ENCODE results near the gene TAF11L10. TPM values are rescaled to one million over a fixed set of nuclear protein-coding genes. Genes with fewer than 3 reads are reported as not detected.

Gene TAF11L10
- total RNA-seq, 1 experiment from 2014 or later = not detected

- Histone ChIP-seq H3K4me3 (ENCODE audit: low read depth in 2 of 2, low read length in 2 of 2) (no peak overlapping the region), H3K27ac (ENCODE audit: low read length) (no peak overlapping the region), H3K36me3 (ENCODE audit: control insufficient read depth, insufficient read depth, low read length) (no peaks in the 10 kb centered on the region), H3K27me3 (ENCODE audit: control insufficient read depth, insufficient read depth, low read length) (no peaks in the 10 kb centered on the region), H3K9me3 (ENCODE audit: control insufficient read depth, insufficient read depth, low read depth, low read length) (no peaks in the 10 kb centered on the region), H3K4me1 (ENCODE audit: control insufficient read depth, insufficient read depth, low read length) (no peaks in the 10 kb centered on the region)
- CTCF ChIA-PET = no interaction called here
- ATAC-seq (no peak), DNase-seq (ENCODE audit: low read depth, low spot score) (no peak)
- intact Hi-C loops (cut with micrococcal nuclease; ENCODE audit: unreplicated experiment) = no loop called here
- TF ChIP-seq CTCF (IDR thresholded peaks at IDR 0.05) (peak; percentile 62), SIN3A (IDR thresholded peaks at IDR 0.05; ENCODE audit: borderline replicate concordance, insufficient read depth, low read depth, low read length) (no peak)
- BruUV-seq (replicated peaks) = no TSS peak
- POLR2A ChIA-PET = no interaction called here
- in situ Hi-C loops (cut with HindIII; ENCODE audit: low pct_unique_long_range_greater_than_20kb, low sequenced_read_pairs) = no loop called here
Observed at GRCh38 chr5:17620627-17621026, 23.0 kb upstream of the TAF11L10 start.

GRCh38 chr5:17619354-17619753, 21.7 kb upstream of the TAF11L10 start:
- in situ Hi-C loops (cut with HindIII; ENCODE audit: low pct_unique_long_range_greater_than_20kb, low sequenced_read_pairs) = no loop called here
- intact Hi-C loops (cut with micrococcal nuclease; ENCODE audit: unreplicated experiment) = no loop called here
- no peak for ATAC-seq
- TF ChIP-seq POLR2AphosphoS5 (IDR thresholded peaks at IDR 0.05; ENCODE audit: low read depth, low read length) = no peak
- no peak for TF ChIP-seq REST (IDR thresholded peaks at IDR 0.05; ENCODE audit: insufficient read depth in 1 of 2, low read depth in 2 of 2, low read length in 1 of 2)
- TF ChIP-seq TCF7L2 (IDR thresholded peaks at IDR 0.05; ENCODE audit: low read depth, low read length) = no peak
- no peak for TF ChIP-seq SIN3A (IDR thresholded peaks at IDR 0.05; ENCODE audit: borderline replicate concordance, insufficient read depth, low read depth, low read length)
- TF ChIP-seq CTCF (IDR thresholded peaks at IDR 0.05) = no peak
- Histone ChIP-seq H3K36me3 (ENCODE audit: control insufficient read depth, insufficient read depth, low read length) (no peaks in the 10 kb centered on the region), H3K27me3 (ENCODE audit: control insufficient read depth, insufficient read depth, low read length) (no peaks in the 10 kb centered on the region), H3K4me3 (ENCODE audit: low read depth in 2 of 2, low read length in 2 of 2) (no peak overlapping the region), H3K27ac (ENCODE audit: low read length) (no peak overlapping the region), H3K4me1 (ENCODE audit: control insufficient read depth, insufficient read depth, low read length) (no peaks in the 10 kb centered on the region), H3K9me3 (ENCODE audit: control insufficient read depth, insufficient read depth, low read depth, low read length) (no peaks in the 10 kb centered on the region)
- CTCF ChIA-PET = no interaction called here
- no peak for DNase-seq (ENCODE audit: low read depth, low spot score)
- POLR2A ChIA-PET = no interaction called here
- no TSS peak for BruUV-seq (replicated peaks)
